Left lung (tissue), 10 donors: ENCODE data around the gene STARD4. TPM values are rescaled to one million over a fixed set of nuclear protein-coding genes. Genes with fewer than 3 reads are reported as not detected.
A peak's percentile ranks its signal among the peaks of the same experiment; 100 is the strongest.

Source experiments
- ATAC-seq: fragments of 200-7000 bp; cut with Tn5 transposase; one replicate; pipeline ENCODE4 v1.9.1; 2020; ENCODE audit warnings: moderate library complexity
- DNase-seq, 4 donors: peaks; one replicate each; pipeline ENCODE4 v3.0.0-alpha.2; 2013 to 2020
- H3K27ac ChIP-seq, 2 donors: fragments of 200-600 bp; sonication (generic) in 1 of 2; one replicate each; pipeline versions ENCODE4 v1.5.0 to v1.8.0; 2020 to 2021
- H3K27me3 ChIP-seq, 2 donors: fragments of 200-600 bp; sonication (generic) in 1 of 2; one replicate each; pipeline versions ENCODE4 v1.5.0 to v1.8.0; 2020 to 2021
- H3K36me3 ChIP-seq, 2 donors: fragments of 200-600 bp; sonication (generic) in 1 of 2; one replicate each; pipeline versions ENCODE4 v1.5.0 to v1.8.0; 2020 to 2021
- H3K4me1 ChIP-seq, 2 donors: fragments of 200-600 bp; one replicate each; pipeline ENCODE4 v1.8.0; 2021
- H3K4me3 ChIP-seq, 2 donors: fragments of 200-600 bp; sonication (generic) in 1 of 2; one replicate each; pipeline versions ENCODE4 v1.5.0 to v1.8.0; 2020 to 2021; ENCODE audit warnings: mild to moderate bottlenecking in 1 of 2
- H3K9me3 ChIP-seq, 2 donors: fragments of 200-600 bp; sonication (generic) in 1 of 2; one replicate each; pipeline versions ENCODE4 v1.5.0 to v1.8.0; 2020 to 2021
- intact Hi-C, 2 donors: fragments of 100-400 bp; cut with DNase I; formaldehyde crosslinking; loops; one replicate each; pipeline versions ENCODE4 v1.11.2 to v1.14.2; 2022
- polyA plus RNA-seq, 6 donors: library from polyadenylated mRNA; unstranded; fragments of 120-200 nt; gene quantifications; one replicate each; pipeline ENCODE4 v1.2.1, GENCODE V29; 2013; ENCODE audit not compliant: insufficient read length in 6 of 6
- total RNA-seq, 2 donors: library from RNA; stranded (reverse); fragmentation: NEBNext Ultra II Directional; extraction: Animal tissue kit (Norgen Biotek cat#: 25700); gene quantifications; one replicate each; pipeline ENCODE4 v1.2.1, GENCODE V29; 2021
- TF ChIP-seq, protein P1 (sequence below), 2 donors: fragments of 200-600 bp; sonication (generic) in 1 of 2; IDR thresholded peaks; one replicate each; pipeline versions ENCODE4 v1.5.0 to v1.8.0; 2021; ENCODE audit warnings: antibody characterized with exemption in 2 of 2
- donor health status: DM: no; HTN: yes; CAD: no.
- donor health status: DM: no; HTN: no; CAD: no.

STARD4 gene
- total and polyA plus RNA-seq, 8 donors, result 32.4 to 68.2 (median 38.2) TPM

DNA sequence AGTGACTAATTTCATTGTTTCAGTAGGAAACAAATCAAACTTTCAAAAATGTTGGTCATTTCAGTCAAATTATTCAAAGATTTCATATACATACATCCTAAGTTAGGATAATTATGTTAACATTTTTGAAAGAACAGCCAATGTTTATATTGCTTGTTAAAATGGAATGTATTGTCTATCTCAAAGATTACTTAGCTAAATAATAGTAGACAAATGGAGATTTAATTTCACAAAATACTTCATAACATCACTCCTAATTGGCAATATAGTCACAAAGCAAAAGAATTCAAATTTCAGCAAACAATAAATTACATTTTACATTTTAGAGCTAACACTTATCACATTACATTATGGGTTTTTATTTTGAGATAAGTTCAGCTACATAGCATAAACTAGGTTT, 25.4 kb downstream of the STARD4 start:
- TF ChIP-seq, protein P1, sequence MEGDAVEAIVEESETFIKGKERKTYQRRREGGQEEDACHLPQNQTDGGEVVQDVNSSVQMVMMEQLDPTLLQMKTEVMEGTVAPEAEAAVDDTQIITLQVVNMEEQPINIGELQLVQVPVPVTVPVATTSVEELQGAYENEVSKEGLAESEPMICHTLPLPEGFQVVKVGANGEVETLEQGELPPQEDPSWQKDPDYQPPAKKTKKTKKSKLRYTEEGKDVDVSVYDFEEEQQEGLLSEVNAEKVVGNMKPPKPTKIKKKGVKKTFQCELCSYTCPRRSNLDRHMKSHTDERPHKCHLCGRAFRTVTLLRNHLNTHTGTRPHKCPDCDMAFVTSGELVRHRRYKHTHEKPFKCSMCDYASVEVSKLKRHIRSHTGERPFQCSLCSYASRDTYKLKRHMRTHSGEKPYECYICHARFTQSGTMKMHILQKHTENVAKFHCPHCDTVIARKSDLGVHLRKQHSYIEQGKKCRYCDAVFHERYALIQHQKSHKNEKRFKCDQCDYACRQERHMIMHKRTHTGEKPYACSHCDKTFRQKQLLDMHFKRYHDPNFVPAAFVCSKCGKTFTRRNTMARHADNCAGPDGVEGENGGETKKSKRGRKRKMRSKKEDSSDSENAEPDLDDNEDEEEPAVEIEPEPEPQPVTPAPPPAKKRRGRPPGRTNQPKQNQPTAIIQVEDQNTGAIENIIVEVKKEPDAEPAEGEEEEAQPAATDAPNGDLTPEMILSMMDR (IDR thresholded peaks at IDR 0.05), result no peak
- H3K4me1 ChIP-seq, result no peaks in the 10 kb centered on the region
- no peaks in the 10 kb centered on the region for H3K9me3 ChIP-seq
- H3K36me3 ChIP-seq, result no peaks in the 10 kb centered on the region
- H3K27me3 ChIP-seq, result no peaks in the 10 kb centered on the region
- no peak overlapping the region for H3K27ac ChIP-seq
- ATAC-seq (no peak), DNase-seq (no peak)
- intact Hi-C loops, result no loop called here
- no peak overlapping the region for H3K4me3 ChIP-seq

DNA sequence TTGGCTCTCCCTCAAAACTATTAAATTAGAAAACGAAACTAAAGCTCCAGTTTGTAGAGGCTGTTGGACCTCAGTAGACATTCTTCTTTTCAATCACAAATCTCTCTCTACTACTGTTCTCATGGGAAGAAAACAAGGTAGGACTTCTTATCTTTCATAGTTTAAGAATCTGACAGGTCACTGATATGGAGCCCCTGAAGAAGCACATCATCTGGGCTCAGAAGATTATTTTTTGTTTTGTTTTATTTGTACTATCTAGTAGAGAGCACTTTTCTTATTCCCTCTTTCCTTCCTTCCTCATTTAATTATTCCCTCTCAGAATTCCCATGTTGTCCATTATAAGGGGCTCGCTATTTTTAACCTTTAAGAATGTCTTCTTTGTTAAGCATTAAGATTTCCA, 26.3 kb downstream of the STARD4 start:
- intact Hi-C loops, result no loop called here
- ATAC-seq (no peak), DNase-seq (no peak)
- H3K27ac ChIP-seq, result no peak overlapping the region
- no peak overlapping the region for H3K4me3 ChIP-seq
- TF ChIP-seq, protein P1 (IDR thresholded peaks at IDR 0.05), result no peak
- no peaks in the 10 kb centered on the region for H3K9me3 ChIP-seq
- no peaks in the 10 kb centered on the region for H3K4me1 ChIP-seq
- no peaks in the 10 kb centered on the region for H3K27me3 ChIP-seq
- no peaks in the 10 kb centered on the region for H3K36me3 ChIP-seq

DNA sequence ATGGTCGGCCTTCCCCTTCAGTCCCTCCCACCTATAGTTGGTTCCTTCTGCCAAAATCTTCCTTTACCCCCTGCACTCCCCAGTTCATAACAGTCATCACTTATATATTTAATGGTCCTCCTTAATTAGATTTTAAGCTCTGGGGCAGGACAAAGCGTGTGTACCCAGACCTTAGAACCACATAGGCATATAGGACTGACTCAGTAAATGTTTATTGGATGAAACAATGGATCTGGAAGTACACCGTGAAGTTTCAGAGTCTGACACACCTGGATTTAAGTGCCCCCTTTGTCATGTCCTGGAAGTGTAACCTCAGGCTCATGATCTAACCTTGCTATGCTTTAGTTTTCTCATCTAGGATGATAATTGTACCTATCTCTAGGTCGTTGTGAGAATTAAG, 32.0 kb downstream of the STARD4 start:
- Histone ChIP-seq H3K27ac (no peak overlapping the region), H3K4me3 (no peak overlapping the region), H3K9me3 (no peaks in the 10 kb centered on the region), H3K27me3 (no peaks in the 10 kb centered on the region), H3K4me1 (no peaks in the 10 kb centered on the region), H3K36me3 (no peaks in the 10 kb centered on the region)
- no peak for ATAC-seq
- TF ChIP-seq, protein P1 (IDR thresholded peaks at IDR 0.05), result no peak
- intact Hi-C loops, result no loop called here
- no peak for DNase-seq

DNA sequence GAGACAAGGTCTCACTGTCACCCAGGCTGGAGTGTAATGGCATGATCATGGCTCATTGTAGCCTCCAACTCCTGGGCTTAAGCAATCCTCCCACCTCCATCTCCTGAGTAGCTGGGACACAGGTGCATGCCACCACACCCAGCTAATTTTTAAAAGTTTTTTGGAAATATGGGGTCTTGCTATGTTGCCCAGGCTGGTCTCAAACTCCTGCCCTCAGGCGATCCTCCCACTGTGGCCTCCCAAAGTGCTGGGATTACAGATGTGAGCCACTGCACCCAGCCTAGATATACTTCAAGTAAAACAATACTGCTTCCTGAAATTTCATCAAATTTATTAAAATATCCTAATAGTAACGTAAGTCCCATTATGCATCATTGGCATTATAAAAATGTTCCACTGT, 33.4 kb downstream of the STARD4 start:
- H3K9me3 ChIP-seq, result no peaks in the 10 kb centered on the region
- no peak overlapping the region for H3K27ac ChIP-seq
- ATAC-seq, result no peak
- intact Hi-C loops, result no loop called here
- no peaks in the 10 kb centered on the region for H3K27me3 ChIP-seq
- TF ChIP-seq, protein P1 (IDR thresholded peaks at IDR 0.05), result no peak
- DNase-seq, result no peak
- no peaks in the 10 kb centered on the region for H3K36me3 ChIP-seq
- no peak overlapping the region for H3K4me3 ChIP-seq
- H3K4me1 ChIP-seq, result no peaks in the 10 kb centered on the region

DNA sequence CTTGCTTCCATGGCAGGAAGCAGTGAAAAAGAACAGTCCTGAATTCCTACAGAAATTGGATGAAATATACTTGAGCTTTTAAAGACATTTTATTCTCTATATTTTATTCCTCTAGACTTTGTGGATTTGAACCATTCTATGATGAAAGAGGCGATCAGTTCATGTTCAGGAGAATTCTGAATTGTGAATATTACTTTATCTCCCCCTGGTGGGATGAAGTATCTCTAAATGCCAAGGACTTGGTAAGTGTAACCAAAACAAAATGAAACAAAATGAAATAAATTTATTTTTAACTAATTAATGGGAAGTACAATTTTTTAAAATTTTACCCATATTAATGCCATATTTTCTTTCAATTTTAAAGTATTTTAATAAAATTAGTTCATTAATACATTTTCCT, 34.1 kb downstream of the STARD4 start:
- Histone ChIP-seq H3K27me3 (no peaks in the 10 kb centered on the region), H3K27ac (no peak overlapping the region), H3K4me1 (no peaks in the 10 kb centered on the region), H3K36me3 (no peaks in the 10 kb centered on the region), H3K4me3 (no peak overlapping the region), H3K9me3 (no peaks in the 10 kb centered on the region)
- TF ChIP-seq, protein P1 (IDR thresholded peaks at IDR 0.05), result no peak
- no peak for ATAC-seq
- DNase-seq, result peak in 1 of 4 donors; percentile 38
- intact Hi-C loops, result no loop called here
